Activated effector memory CD4-positive, alpha-beta T cell treated with Interleukin-2 at 50 U/mL for 16 hours (primary cell): ENCODE measurements around the gene DNAJA2.
A peak's percentile ranks its signal among the peaks of the same experiment; 100 is the strongest.
"Not testable (repeated sequence)": the region's sequence is repeated elsewhere in the genome, so short reads cannot be mapped to it uniquely, and the experiment has no call there.

ENCODE experiments used
- DNase-seq: peaks from one replicate; pipeline ENCODE4 v3.0.0-alpha.2; 2020

The DNAJA2 gene

DNA sequence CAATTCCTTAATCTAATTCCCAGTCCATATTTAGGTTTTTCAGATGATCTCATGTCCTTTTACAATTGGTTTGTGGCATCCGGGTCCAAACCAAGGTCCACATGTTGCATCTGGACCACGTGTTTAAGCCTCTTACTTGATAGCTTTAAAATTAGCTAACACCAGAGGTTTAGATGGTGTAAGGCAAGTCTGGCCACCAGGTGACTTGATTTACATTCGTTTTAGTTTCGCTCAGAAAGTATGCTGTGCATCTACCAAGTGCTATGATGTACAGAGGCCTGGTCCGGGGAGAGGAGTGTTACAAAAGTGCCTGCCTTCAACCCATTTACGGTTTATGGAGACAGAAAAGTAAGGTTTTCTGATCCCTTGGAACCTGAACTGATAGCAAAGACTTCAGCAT, 878 bp upstream of the DNAJA2 start:
- DNase-seq: no peak

GRCh38 chr16:46973996-46974324, 486 bp upstream of the DNAJA2 start:
- DNase-seq: no peak

DNA sequence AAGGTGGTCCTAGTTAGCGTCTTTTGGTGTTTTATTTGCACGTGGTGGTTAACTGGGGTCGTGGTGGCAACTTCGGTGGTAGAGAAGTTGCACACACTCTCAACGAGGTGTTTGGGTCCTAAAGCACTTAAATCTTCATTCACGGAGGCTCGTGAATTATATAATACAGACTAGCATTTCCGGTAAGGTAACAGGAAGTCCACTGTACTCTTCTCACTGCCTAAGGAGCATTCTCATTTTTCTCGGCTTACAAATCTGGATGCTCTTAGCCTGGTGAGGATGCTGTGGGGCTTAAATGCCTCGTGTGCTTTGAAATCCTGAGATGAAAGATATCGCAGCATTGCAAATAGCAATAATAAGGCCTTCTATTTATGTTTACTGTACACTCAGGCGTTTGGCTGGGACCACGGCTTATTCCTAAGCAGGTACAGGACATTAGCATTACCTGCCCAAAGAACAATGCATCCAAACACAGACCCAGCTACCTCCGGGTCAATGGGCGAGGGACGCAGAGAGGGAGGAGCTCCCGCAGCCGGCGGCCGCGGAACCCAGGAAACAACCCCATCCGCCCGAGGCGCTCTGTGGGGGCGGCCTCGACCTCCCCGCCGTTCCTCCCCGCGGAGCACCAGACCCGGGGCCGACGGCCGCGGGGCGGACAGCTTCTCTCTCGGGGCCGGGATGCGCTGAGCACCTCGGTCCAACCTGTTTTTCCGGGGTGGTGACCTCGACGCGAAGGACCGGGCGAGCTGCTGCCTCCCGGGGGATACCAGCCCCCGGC, 856 bp downstream of the DNAJA2 start:
- peak; percentile 32 for DNase-seq

DNA sequence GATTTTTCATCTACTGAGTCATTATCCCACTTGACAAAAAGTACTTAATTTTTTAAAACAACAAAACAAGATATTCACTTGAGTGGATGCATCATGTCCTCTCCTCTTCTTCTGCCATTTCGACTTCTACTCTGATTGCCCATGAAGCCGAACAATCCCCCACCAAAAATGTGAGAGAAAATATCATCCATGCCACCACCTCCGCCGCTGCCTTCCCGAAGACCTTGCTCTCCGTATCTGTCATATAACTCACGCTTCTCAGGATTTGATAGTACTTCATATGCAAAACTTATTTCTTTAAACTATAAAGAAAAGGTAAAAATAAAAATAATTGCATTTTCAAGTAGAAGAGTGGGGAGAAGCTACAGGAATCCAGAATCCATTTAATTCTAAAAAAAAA, 2.2 kb downstream of the DNAJA2 start:
- DNase-seq: no peak

DNA sequence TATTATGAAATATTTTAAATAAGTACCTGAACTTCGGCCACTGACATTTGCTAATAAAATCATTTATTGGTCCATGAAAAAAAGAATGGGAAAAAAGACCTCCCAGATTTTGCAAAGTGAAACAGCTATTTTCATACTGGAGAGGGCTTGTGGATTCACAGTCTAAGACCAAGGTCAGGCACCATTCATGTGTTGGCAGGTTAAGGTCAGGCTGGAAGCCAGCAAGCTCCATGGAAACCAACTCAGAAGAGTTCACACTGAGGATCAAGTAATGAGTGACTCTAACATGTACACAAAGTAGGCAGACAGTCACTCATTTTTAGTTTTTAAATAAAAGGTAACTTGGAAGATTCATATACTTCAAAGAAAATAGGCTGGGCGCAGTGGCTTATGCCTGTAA, 3.4 kb downstream of the DNAJA2 start:
- DNase-seq: no peak

GRCh38 chr16:46968063-46968435, 5.4 kb downstream of the DNAJA2 start:
- DNase-seq: no peak

DNA sequence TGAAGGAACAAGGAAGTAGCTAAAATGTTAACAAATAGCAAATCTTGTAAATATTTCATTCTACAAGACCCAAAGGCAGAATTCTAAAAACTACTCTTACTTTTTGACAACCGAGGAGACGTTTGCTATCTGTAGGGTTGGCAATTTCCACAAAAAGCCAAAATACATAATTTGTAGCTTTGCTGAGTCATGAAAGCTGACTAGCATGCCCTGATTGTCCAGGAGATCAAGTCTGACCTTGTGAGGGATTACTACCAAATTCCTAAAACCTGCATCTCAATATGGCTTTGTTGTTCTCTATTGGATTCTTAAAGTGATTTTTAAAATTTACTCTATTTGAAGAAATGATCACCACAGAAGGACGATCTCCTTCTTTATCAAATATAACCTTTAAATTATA, 10.8 kb downstream of the DNAJA2 start:
- no peak for DNase-seq

GRCh38 chr16:46961373-46962353, 11.8 kb downstream of the DNAJA2 start:
- no peak for DNase-seq

DNA sequence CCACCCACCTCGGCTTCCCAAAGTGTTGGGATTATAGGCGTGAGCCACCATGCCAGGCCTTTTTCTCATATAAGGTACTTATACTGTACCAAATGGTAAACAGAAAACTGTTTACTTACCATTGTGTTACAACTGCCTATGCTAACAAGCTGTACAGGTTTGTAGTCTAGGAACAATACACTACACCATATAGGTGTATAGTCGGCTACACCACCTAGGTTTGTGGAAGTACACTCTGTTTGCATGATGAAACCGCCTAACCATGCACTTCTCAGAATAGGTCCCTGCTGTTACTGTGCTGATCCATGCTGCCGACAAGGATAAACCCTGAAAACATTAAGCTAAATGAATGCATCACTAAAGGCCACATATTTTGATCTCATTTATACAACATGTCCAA, 18.9 kb downstream of the DNAJA2 start:
- no peak for DNase-seq

DNA sequence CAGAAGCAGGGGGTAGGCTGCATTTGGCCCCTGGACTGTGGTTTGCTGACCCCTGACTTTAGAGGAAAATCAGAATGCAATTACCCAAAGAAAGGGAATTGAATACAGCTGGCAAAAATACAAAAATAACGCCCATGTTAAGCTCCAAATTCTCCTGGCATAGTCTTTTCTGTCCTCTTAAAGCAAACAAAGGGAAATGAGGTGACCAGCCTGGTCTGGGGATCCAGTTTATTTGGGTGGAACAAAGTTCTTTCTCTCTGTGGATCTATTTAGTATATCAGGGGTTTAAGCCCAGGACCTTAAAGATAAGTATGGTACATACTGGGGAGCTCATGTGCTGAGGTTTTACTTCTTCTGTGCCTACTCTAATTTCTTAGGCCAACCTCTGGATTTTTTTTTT, 23.5 kb downstream of the DNAJA2 start:
- DNase-seq: no peak

- DNase-seq: no peak
These were observed 24.1 kb downstream of the DNAJA2 start for GRCh38 chr16:46949241-46949892.

DNA sequence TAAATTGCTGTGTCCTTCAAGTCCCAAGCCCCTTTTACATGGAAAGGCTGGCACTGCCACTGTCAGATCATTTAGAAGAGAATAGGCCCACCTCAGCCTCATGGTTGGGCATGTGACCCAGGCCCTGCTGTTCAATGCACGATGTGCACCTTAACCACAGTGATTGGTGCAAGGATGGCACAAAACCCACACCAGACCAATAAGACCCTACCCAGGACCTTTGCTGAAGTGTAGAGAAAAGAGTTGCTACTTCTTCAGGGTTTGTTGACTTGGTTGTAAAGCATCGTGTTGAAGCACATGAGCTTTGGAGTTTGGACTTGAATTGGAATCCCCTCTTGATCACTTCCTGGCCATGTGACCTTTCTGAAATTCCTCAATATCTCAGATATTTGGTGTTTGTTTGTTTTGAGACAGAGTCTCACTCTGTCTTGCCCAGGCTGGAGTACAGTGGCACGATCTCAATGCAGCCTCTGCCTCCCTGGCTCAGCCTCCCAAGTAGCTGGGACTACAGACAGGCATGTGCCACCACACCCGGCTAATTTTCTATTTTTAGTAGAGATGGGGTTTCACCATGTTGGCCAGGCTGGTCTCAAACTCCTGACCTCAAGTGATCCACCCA, 24.8 kb downstream of the DNAJA2 start:
- DNase-seq: no peak

GRCh38 chr16:46947900-46948547, 25.4 kb downstream of the DNAJA2 start:
- DNase-seq: peak; percentile 12

GRCh38 chr16:46944713-46945112, 28.8 kb downstream of the DNAJA2 start:
- DNase-seq: not testable (repeated sequence)

DNA sequence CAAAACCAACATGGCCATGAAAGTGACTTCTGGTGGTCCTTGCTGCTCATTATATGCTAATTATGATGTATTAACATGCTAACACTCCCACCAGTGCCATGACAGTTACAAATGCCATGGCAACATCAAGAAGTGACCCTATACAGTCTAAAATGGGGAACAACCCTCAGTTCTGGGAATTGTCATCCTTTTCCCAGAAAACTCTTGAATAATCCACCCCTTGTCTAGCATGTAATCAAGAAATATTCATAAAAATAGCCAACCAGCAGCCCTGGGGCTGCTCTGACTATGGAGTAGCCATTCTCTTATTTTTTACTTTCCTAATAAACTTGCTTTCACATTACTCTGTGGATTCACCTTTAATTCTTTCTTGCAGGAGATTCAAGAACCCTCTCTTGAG, 35.9 kb downstream of the DNAJA2 start:
- no peak for DNase-seq

DNA sequence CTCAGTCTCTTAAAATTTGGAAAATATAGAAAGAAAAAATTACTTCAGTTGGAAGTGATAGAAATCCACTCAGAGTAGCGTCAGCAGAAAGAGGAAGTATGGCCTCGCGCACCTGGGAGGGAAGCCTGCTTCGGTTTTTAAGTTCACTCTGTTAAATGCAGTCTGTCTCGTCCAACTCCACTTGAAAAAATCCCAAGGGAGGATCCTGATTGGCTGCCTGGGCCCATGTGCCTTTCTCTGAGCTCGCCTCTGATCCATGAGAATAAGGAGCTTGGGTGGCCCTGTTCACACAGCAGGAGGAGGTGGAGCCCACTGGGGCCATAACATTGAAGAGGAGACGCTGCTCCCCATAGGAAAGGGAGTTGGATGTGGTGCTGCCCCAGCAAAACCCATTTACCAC, 40.7 kb downstream of the DNAJA2 start:
- DNase-seq: no peak

- DNase-seq: no peak
These were observed 42.6 kb downstream of the DNAJA2 start for GRCh38 chr16:46930861-46931260.

DNA sequence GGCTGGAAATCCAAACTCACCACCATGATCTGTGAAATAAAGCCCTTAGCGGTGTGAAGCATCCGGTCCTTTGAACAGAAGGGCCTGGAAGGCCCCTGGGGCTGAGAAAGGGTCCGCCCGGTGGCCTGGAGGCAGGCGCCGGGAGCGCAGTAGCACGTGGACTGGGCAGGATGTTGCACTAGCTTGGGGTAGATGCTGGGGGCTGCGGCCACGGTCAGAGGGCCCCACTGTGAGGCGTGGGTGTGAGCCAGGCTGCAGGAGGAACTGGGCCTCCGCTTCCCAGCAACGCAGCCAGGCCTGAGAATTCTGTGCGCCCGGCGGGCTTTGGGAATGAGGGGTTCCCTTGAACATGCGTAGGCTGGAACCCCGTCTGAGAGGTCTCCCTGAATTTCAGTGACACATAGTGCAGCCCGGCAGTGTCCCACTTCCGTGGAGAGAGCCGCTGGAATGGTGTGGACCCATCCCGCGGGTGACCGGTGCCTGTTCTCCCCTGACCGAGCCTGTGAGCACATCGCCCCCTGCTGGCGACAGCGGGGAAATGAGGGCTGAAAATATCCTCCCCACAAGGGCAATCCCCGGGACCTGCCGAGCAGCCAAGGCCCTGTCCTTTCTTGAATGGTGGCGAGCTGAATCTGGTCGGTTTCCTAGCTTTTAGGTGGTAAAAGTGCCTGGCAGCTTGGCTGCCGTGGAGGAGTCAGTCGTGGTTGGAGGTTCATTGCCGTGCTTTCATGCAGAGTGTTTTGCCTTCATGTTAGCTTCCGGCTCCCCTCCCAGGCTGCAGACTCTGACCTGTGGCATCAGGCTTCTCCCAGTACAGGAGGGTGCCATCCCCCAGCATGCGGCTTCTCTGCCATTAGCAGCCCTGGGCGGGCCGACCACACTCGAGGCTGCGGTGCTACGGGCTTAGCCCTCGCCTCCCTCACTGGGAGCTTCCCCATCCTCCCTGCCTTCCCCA, 43.8 kb downstream of the DNAJA2 start:
- peak; percentile 42 for DNase-seq

GRCh38 chr16:46928811-46929210, 44.7 kb downstream of the DNAJA2 start:
- DNase-seq: no peak

DNA sequence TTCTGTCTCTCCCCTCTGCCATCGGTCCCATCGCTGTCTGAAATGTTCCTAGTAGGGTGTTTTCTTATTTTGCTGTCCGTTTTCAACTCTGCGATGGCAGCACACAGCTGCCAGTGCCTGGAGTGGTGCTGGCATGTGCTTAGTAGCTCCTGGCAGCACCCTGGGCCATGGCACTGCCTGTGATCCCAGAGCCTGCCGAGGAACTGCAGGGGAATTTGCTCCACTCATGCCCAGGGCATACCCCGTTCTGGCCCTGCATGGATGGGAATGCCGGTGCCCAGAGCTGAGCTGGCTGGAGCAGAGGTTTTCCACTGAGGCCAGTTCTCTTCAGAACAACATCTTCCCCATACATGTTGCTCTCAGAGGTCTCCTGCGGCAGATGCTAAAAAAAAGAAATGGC, 46.2 kb downstream of the DNAJA2 start:
- DNase-seq: no peak

DNA sequence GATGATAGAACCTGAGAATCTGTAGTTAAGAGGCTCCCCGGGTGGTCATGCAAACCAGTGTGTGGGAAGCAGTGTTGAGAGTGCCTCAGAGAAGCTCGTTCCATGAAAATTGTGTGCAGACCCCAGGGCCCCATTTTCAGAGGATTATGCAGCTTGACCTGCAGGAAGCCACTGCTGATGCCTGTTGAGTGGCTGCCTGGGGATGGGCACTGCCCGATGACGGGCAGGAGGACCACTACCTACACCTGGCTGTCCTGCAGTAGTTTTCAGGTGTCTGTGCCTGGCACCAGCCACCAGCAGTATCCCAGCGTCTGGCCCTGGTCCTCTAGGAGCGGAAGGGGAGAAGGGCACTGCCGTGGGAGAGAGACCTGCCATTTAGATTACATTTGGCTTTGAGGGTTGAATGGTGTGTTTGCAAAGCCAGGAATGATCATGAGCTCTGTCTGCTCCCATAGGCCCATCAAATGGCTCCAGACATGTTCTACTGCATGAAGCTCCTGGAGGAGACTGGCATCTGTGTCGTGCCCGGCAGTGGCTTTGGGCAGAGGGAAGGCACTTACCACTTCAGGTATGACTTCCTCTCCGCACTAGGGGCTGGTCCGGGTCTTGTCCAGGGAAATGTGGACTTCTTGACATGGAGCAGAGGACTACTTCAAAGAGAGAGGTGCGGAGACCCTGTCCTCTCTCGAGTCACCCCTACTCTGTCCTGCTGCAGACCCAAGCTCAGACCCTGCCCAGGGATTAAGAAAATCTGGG, 46.8 kb downstream of the DNAJA2 start:
- DNase-seq: no peak
